GM23338 (cell line): Measurements from ENCODE around the gene OSBPL5. TPM values are rescaled to one million over a fixed set of nuclear protein-coding genes. Genes with fewer than 3 reads are reported as not detected.

ENCODE experiments used
- ATAC-seq: fragments of 200-7000 bp; cut with Tn5 transposase; 3 replicates; pipeline ENCODE4 v1.9.1; 2020
- DNase-seq: peaks from one replicate; pipeline ENCODE4 v3.0.0-alpha.2; 2015; ENCODE audit warnings: low spot score
- H2AFZ ChIP-seq: fragments of 200-600 bp; sonication (generic); 2 replicates; pipeline ENCODE4 v1.8.0; 2016; ENCODE audit warnings: antibody characterized with exemption, mild to moderate bottlenecking, moderate library complexity
- H3F3A ChIP-seq: fragments of 200-600 bp; sonication (generic); replicated peaks from 2 replicates; pipeline ENCODE4 v1.8.0; 2017; ENCODE audit warnings: antibody characterized with exemption, mixed run types, low read depth
- H3K27ac ChIP-seq: fragments of 200-600 bp; sonication (generic); 2 replicates; pipeline ENCODE4 v1.6.1; 2016; ENCODE audit warnings: low read depth
- H3K27me3 ChIP-seq: fragments of 200-600 bp; sonication (generic); 2 replicates; pipeline ENCODE4 v1.8.0; 2016; ENCODE audit warnings: mild to moderate bottlenecking, mixed run types, moderate library complexity; ENCODE audit not compliant: insufficient read depth
- H3K36me3 ChIP-seq: fragments of 200-600 bp; sonication (generic); 2 replicates; pipeline ENCODE4 v1.8.0; 2016; ENCODE audit warnings: mild to moderate bottlenecking; ENCODE audit not compliant: insufficient read depth
- H3K4me1 ChIP-seq: fragments of 200-600 bp; sonication (generic); 2 replicates; pipeline ENCODE4 v1.8.0; 2016; ENCODE audit warnings: mild to moderate bottlenecking, moderate library complexity; ENCODE audit not compliant: insufficient read depth
- H3K4me2 ChIP-seq: fragments of 200-600 bp; sonication (generic); 2 replicates; pipeline ENCODE4 v1.7.1; 2017; ENCODE audit warnings: mixed run types
- H3K4me3 ChIP-seq: fragments of 200-600 bp; sonication (generic); 2 replicates; pipeline ENCODE4 v1.6.1; 2016; ENCODE audit warnings: mixed run types
- H3K79me2 ChIP-seq: fragments of 200-600 bp; sonication (generic); replicated peaks from 2 replicates; pipeline ENCODE4 v1.8.0; 2017; ENCODE audit warnings: mild to moderate bottlenecking; ENCODE audit not compliant: insufficient read depth
- H3K9me2 ChIP-seq: fragments of 200-600 bp; sonication (generic); 2 replicates; pipeline ENCODE4 v1.8.0; 2017; ENCODE audit not compliant: insufficient read depth
- H4K20me1 ChIP-seq: fragments of 200-600 bp; sonication (generic); replicated peaks from 2 replicates; pipeline ENCODE4 v1.8.0; 2017; ENCODE audit warnings: mild to moderate bottlenecking; ENCODE audit not compliant: insufficient read depth
- H3K27ac Mint-ChIP-seq: 2 replicates; pipeline ENCODE4 v1.8.0; 2020; ENCODE audit warnings: inconsistent platforms, mild to moderate bottlenecking, moderate library complexity, mixed read lengths
- H3K27me3 Mint-ChIP-seq: 3 replicates; pipeline ENCODE4 v1.8.0; 2022; ENCODE audit warnings: low read depth, mild to moderate bottlenecking, moderate library complexity, mixed read lengths, inconsistent platforms; ENCODE audit not compliant: insufficient read depth, poor library complexity
- H3K36me3 Mint-ChIP-seq: 3 replicates; pipeline ENCODE4 v1.8.0; 2021; ENCODE audit warnings: low read depth, mild to moderate bottlenecking, inconsistent platforms, moderate library complexity, mixed read lengths
- H3K4me1 Mint-ChIP-seq: 3 replicates; pipeline ENCODE4 v1.8.0; 2020; ENCODE audit warnings: mild to moderate bottlenecking, inconsistent platforms, mixed read lengths
- H3K4me3 Mint-ChIP-seq: 3 replicates; pipeline ENCODE4 v1.8.0; 2021; ENCODE audit warnings: moderate library complexity, mild to moderate bottlenecking, inconsistent platforms, mixed read lengths
- H3K9me3 Mint-ChIP-seq: 3 replicates; pipeline ENCODE4 v1.8.0; 2020; ENCODE audit warnings: moderate library complexity, mild to moderate bottlenecking, inconsistent platforms, mixed read lengths
- CREB1 ChIP-seq: fragments of 250-450 bp; sonication (Bioruptor Pico); IDR thresholded peaks from 2 replicates; pipeline ENCODE4 v1.5.0; 2020; ENCODE audit warnings: low read depth, mild to moderate bottlenecking, moderate library complexity
- CTCF ChIP-seq, 2 experiments: fragments of 200-600 bp in 1 of 2; sonication (generic) in 1 of 2; conservative IDR thresholded peaks; 2 replicates each; pipeline versions ENCODE4 v1.5.1 to v1.6.1; 2016 to 2017; ENCODE audit warnings: antibody characterized with exemption in 2 of 2, low read depth in 2 of 2, mild to moderate bottlenecking in 2 of 2, moderate library complexity in 1 of 2
- ETS1 ChIP-seq: IDR thresholded peaks from 2 replicates; pipeline ENCODE4 v1.6.1; 2016; ENCODE audit warnings: antibody characterized with exemption
- EZH2 ChIP-seq: fragments of 200-600 bp; sonication (generic); IDR thresholded peaks from one replicate; pipeline ENCODE4 v1.8.0; 2017; ENCODE audit warnings: antibody characterized with exemption, mild to moderate bottlenecking, low read depth; ENCODE audit not compliant: unreplicated experiment
- EZH2phosphoT487 ChIP-seq: fragments of 200-600 bp; sonication (generic); IDR thresholded peaks from one replicate; pipeline ENCODE4 v1.8.1; 2018; ENCODE audit warnings: antibody characterized with exemption; ENCODE audit not compliant: unreplicated experiment
- JUNB ChIP-seq: IDR thresholded peaks from one replicate; pipeline ENCODE4 v1.6.1; 2016; ENCODE audit warnings: antibody characterized with exemption; ENCODE audit not compliant: unreplicated experiment
- NANOG ChIP-seq: IDR thresholded peaks from 2 replicates; pipeline ENCODE4 v1.6.1; 2016; ENCODE audit warnings: antibody characterized with exemption, borderline replicate concordance
- POLR2AphosphoS5 ChIP-seq: IDR thresholded peaks from 2 replicates; pipeline ENCODE4 v1.6.1; 2016; ENCODE audit warnings: antibody characterized with exemption, low read depth
- REST ChIP-seq: IDR thresholded peaks from one replicate; pipeline ENCODE4 v1.6.1; 2018; ENCODE audit warnings: antibody characterized with exemption; ENCODE audit not compliant: unreplicated experiment
- STAT1 ChIP-seq: IDR thresholded peaks from one replicate; pipeline ENCODE4 v1.6.1; 2016; ENCODE audit warnings: antibody characterized with exemption; ENCODE audit not compliant: unreplicated experiment
- ZNF114 ChIP-seq: fragments of 250-450 bp; sonication (Bioruptor Pico); IDR thresholded peaks from 2 replicates; pipeline ENCODE4 v1.5.0; 2020; ENCODE audit warnings: mild to moderate bottlenecking, moderate library complexity
- ZNF331 ChIP-seq: fragments of 250-450 bp; sonication (Bioruptor Pico); IDR thresholded peaks from 2 replicates; pipeline ENCODE4 v1.5.0; 2020; ENCODE audit warnings: low read depth, mild to moderate bottlenecking, moderate library complexity
- ZNF462 ChIP-seq: fragments of 250-450 bp; sonication (Bioruptor Pico); IDR thresholded peaks from 2 replicates; pipeline ENCODE4 v1.5.0; 2020; ENCODE audit warnings: mild to moderate bottlenecking, moderate library complexity
- polyA plus RNA-seq: library from polyadenylated mRNA; unstranded; fragments of >200 nt; fragmentation: Nextera tagmentation; extraction: Ambion mirVana; gene quantifications from 2 replicates; pipeline ENCODE4 v1.2.1, GENCODE V29; 2016
- total RNA-seq: library from RNA; depleted of rRNA; stranded (reverse); fragments of >200 nt; shearing (Covaris generic); gene quantifications from 2 replicates; pipeline ENCODE4 v1.2.3, GENCODE V29; 2014

OSBPL5 gene
- total and polyA plus RNA-seq, 2 experiments from 2014 or later = 2.7 to 12.0 TPM

- H3F3A ChIP-seq = no peaks in the 10 kb centered on the region
- H3K4me2 ChIP-seq = no peak overlapping the region
- no peaks in the 10 kb centered on the region; the same call in 2 of the 3 replicates for H3K36me3 Mint-ChIP-seq
- DNase-seq = no peak
- no peaks in the 10 kb centered on the region for H3K36me3 ChIP-seq
- TF ChIP-seq ETS1 = no peak
- no peak for TF ChIP-seq NANOG
- TF ChIP-seq ZNF331 (CRISPR knock-in tag) = no peak
- no peak for TF ChIP-seq REST
- no peak for TF ChIP-seq EZH2phosphoT487
- no peak for TF ChIP-seq POLR2AphosphoS5
- no peak for TF ChIP-seq STAT1
- TF ChIP-seq CTCF (conservative IDR thresholded peaks at IDR 0.05; ENCODE audit: low read depth in 2 of 2) = no peak
- TF ChIP-seq ZNF114 = no peak
- no peak for TF ChIP-seq JUNB
- TF ChIP-seq ZNF462 (CRISPR knock-in tag) = no peak
- TF ChIP-seq CREB1 (CRISPR knock-in tag) = no peak
- no peak for TF ChIP-seq EZH2
- H3K9me2 ChIP-seq = no peaks in the 10 kb centered on the region
- H2AFZ ChIP-seq = no peak overlapping the region
- H3K27me3 Mint-ChIP-seq = peaks cover 6% of the 10 kb centered on the region
- H3K27ac ChIP-seq = no peak overlapping the region
- H3K4me1 ChIP-seq = no peaks in the 10 kb centered on the region
- no peaks in the 10 kb centered on the region for H3K79me2 ChIP-seq
- H3K27ac Mint-ChIP-seq = no peak overlapping the region
- H3K9me3 Mint-ChIP-seq = no peaks in the 10 kb centered on the region
- ATAC-seq = no peak
- H4K20me1 ChIP-seq = no peaks in the 10 kb centered on the region
- no peaks in the 10 kb centered on the region for H3K4me1 Mint-ChIP-seq
- H3K4me3 ChIP-seq = no peak overlapping the region
- H3K4me3 Mint-ChIP-seq = no peak overlapping the region
- no peaks in the 10 kb centered on the region for H3K27me3 ChIP-seq
These were observed 80.1 kb downstream of the OSBPL5 start for GRCh38 chr11:3085052-3085451.
